ENCODE results near the gene ZNF688. TPM values are rescaled to one million over a fixed set of nuclear protein-coding genes. Genes with fewer than 3 reads are reported as not detected.
"Not testable (repeated sequence)": the region's sequence is repeated elsewhere in the genome, so short reads cannot be mapped to it uniquely, and the experiment has no call there.

The ZNF688 gene
- polyA plus RNA-seq, 1 donor, result 13.6 TPM

DNA sequence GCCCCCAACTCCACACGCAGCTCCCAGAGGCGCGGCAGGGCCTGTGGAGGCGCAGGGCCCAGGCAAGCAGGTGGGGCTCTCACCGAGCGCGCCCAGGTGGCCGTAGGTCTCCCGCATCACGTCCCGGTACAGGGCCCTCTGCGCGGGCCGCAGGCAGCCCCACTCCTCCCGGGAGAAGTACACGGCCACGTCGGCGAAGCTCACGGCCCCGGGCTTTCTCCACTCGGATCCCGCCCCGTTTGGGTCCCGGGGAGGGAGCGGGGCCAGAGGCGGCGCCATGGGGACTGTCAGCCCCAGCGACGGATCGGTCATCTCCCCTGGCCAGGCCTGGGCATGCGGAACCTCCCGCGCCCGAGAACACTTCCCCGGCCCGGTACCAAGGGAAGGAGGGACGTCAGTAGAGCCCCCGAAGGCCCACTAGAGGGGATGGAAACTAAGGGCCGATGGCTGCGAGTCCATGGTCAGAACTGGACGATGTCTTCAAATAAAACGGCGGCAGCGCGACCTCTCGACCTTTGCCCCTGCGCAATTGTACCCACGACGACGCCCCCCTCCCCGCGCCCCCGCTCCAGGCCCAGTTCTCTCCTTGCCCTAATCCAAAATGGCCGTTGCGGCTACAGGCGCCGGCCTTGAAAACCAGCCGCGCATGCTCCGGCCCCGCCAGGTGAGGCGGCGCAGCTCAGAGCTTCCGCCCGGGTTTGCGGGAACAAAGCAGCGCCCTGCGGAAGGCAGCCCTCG, 37.0 kb downstream of the ZNF688 start, which contains the start of gene ZNF747:
ZNF747 (minus strand) TSS at position 491 of the 738 bp plus-strand sequence; CDS start at position 312, 179 bp downstream.
- DNase-seq, result peak; percentile 94

- DNase-seq, result no peak
Measured at GRCh38 chr16:30533748-30534367, 37.7 kb downstream of the ZNF688 start.

GRCh38 chr16:30533146-30533522, 38.4 kb downstream of the ZNF688 start:
- no peak for DNase-seq

DNA sequence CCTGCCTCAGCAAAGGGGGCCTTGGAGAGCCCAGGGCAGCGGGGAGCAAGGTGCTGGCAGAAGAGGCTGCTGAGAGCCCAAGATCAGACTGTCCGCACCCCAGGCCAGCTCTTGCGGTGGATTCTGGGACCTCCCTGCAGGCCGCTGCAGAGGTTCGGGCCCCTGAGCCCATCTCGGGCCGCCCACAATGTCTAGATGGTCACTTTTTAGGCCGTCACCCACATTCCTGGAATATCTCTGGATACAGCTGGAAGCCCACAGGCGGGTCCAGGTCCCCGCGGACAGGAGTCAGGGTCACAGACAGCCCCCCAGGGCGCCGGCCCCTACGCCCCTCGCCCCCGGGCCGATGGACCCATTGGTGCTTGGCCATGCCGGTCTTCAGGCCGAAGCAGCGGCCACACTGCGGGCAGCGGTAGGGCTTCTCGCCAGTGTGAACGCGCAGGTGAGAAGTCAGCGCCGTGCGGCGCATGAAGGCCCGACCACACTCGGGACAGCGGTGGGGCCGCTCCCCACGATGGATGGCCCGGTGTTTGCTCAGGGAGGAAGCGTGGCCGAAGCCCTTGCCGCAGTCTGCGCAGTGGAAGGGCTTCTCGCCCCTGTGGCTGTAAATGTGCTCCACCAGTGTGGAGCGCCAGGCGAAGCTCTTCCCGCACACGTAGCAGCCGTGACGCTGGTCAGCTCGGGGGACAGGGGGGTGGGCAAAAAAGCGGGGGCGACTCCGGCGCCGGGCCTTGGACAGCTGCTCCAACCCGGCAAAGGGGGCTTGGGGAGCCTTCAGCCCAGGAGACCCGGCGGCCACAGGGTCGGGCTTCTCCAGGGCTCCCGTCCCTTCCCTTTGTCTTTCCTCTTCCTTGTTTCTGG, 39.0 kb downstream of the ZNF688 start:
- DNase-seq, result no peak

GRCh38 chr16:30530163-30531037, 41.1 kb downstream of the ZNF688 start:
- DNase-seq, result no peak

- no peak for DNase-seq
Measured at GRCh38 chr16:30528799-30529457, 42.6 kb downstream of the ZNF688 start.

- no peak for DNase-seq
Measured at GRCh38 chr16:30527635-30528178, 43.8 kb downstream of the ZNF688 start.

DNA sequence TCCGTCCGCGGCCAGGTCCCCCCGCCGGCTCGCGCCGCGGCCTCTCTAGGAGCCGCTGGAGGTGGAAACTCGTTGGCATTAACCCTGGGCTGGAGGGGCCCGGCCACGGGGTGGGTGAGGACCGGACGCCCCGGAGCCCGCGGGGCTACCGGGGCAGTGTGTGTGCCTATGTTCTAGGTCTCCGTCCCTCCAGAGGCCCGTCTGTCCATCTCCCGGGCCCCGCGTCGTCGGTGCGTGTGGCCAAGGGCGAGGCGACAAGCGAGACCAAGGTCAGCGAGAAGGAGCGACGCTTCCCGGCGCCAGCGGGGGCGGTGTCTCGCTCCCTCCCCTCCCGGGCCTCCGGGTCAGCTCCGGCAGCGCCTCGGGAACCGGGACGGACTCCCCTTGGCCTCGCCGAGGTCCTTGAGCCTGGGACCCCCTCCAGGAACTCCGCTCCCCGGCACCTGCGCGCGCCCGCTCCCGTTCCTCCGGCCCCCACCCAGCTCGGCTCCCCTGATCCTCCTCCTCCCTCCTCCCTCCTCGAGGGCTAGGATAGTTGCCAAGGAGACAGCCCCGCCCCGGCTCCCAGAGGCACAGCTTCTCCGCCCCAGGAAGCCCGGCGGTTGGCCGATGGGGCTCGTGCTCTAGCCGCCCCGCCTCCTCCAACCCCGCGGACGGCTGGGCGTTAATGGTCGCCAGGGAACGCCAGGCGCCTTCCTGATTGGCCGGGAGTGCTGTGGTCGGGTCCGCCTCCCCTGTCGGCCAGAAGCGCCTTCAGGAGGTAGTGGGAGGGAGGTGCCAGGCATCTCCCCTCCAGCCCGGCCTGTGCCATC, 44.5 kb downstream of the ZNF688 start:
- DNase-seq, result peak; percentile 99

- no peak for DNase-seq
Measured at GRCh38 chr16:30526137-30526822, 45.2 kb downstream of the ZNF688 start, which contains the start of gene ZNF768. Gene ZNF768 (minus strand): TSS chr16:30526566. CDS start chr16:30526413, 153 bp downstream.

GRCh38 chr16:30525844-30526136, 45.7 kb downstream of the ZNF688 start:
- DNase-seq, result no peak

- no peak for DNase-seq
Measured at GRCh38 chr16:30524575-30525568, 46.6 kb downstream of the ZNF688 start.

DNA sequence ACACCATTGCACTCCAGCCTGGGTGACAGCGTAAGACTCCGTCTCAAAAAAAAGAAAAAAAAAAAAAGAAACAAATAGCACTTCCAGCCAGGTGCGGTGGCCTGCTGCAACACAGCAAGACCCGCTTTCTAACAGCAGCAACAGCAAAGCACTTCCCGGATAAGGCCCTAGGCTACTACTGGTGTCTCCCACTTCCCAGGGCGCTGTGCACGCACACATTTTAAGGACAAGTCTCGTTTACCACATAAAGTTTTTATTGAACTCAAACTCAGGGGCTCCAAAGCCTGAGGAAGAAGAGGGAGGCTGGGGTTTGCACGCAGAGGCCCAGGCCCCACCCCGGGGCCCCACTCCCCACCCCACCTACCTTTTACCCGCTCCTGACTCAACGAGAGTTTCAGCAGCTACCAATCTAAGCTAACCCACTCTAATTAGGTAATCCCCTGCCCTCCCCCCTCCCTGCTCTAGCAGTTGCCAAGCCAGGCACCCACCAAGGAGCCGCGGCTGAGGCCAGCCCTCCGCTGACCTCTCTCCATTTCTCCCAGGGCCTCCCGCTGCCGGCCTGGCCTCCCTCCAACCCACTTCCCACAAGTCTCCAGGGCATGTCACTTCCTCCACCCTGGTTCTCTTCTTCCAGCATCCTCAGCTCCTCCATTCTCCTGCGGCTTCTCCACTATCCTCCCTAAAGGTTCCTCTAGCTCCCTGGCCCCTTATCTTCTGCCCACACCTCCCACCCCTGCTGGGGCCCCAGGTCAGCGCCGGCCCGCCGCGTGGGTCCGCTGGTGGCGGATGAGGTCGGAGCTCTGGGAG, 47.5 kb downstream of the ZNF688 start:
- DNase-seq, result no peak

DNA sequence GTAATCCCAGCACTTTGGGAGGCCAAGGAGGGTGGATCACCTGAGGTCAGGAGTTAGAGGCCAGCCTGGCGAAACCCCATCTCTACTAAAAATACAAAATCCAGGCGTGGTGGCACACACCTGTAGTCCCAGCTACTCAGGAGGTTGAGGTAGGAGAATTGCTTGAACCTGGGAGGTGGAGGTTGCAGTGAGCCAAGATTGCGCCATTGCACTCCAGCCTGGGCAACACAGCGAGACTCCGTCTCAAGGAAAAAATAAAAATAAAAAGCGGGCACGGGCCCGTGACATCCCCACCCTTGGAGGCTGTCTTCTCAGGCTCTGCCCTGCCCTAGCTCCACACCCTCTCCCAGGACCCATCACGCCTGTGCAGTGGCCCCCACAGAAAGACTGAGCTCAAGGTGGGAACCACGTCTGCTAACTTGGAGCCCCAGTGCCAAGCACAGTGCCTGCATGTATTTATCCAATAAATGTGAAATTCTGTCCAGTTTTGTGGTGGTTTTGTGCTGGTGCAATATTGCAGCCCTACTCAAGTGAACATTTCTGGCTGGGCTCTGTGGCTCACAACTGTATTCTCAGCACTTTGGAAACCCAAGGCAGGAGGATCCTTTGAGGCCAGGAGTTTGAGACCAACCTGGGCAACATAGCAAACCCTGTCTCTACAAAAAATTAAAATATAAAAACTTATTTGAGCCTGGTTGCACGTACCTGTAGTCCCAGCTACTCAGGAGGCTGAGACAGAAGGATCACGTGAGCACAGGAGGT, 48.6 kb downstream of the ZNF688 start:
- DNase-seq, result not testable (repeated sequence)

GRCh38 chr16:30521873-30522641, 49.5 kb downstream of the ZNF688 start:
- DNase-seq, result no peak

DNA sequence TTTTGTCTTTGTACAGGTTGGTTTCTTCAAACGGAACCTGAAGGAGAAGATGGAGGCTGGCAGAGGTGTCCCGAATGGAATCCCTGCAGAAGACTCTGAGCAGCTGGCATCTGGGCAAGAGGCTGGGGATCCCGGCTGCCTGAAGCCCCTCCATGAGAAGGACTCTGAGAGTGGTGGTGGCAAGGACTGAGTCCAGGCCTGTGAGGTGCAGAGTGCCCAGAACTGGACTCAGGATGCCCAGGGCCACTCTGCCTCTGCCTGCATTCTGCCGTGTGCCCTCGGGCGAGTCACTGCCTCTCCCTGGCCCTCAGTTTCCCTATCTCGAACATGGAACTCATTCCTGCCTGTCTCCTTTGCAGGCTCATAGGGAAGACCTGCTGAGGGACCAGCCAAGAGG, 50.0 kb downstream of the ZNF688 start:
- DNase-seq, result no peak
